Mammary epithelial cell (primary cell): Measurements from ENCODE around the gene MOCS3.

Experiments used
- CTCF ChIP-seq, 2 donors: IDR thresholded peaks in 1 of 2; conservative IDR thresholded peaks in 1 of 2; 2 replicates each; pipeline ENCODE4 v1.5.1; 2011 to 2012; ENCODE audit warnings: inconsistent platforms in 2 of 2, low read length in 2 of 2, mild to moderate bottlenecking in 2 of 2, control low read depth in 1 of 2, low read depth in 1 of 2; ENCODE audit not compliant: insufficient read depth in 1 of 2; ENCODE audit errors: extremely low read depth in 1 of 2
- EZH2 ChIP-seq: IDR thresholded peaks from 2 replicates; pipeline ENCODE4 v1.6.1; 2012; ENCODE audit warnings: low read length, inconsistent platforms, borderline replicate concordance

GRCh38 chr20:50968289-50968688, 9.7 kb downstream of the MOCS3 start:
- no peak for TF ChIP-seq CTCF (conservative IDR thresholded peaks at IDR 0.05 in 1 of 2, IDR thresholded peaks at IDR 0.05 in 1 of 2; ENCODE audit: extremely low read depth in 1 of 2, insufficient read depth in 1 of 2, low read depth in 1 of 2, low read length in 2 of 2)
- no peak for TF ChIP-seq EZH2
